Nucleus accumbens (tissue), 56 donors: ENCODE data around the gene SDE2.
"Not testable (repeated sequence)": the region's sequence is repeated elsewhere in the genome, so short reads cannot be mapped to it uniquely, and the experiment has no call there.

ENCODE experiments used
- DNase-seq, 56 donors: peaks; one replicate each; lab custom pipeline; 2025; lab: John Stamatoyannopoulos, UW

The SDE2 gene

GRCh38 chr1:226007126-226007892 is 8.2 kb upstream of the SDE2 start:
- not testable (repeated sequence) for DNase-seq

GRCh38 chr1:226006686-226007085 is 7.5 kb upstream of the SDE2 start:
- no peak for DNase-seq

- DNase-seq, result no peak
Observed at GRCh38 chr1:226004396-226004795, 5.3 kb upstream of the SDE2 start.

- DNase-seq, result no peak
Observed at GRCh38 chr1:226003502-226004170, 4.5 kb upstream of the SDE2 start.

GRCh38 chr1:226002667-226003501 is 3.7 kb upstream of the SDE2 start:
- DNase-seq, result peak in 24 of 56 donors; percentile 3 to 57 (median 21)

GRCh38 chr1:226001963-226002666 is 3.0 kb upstream of the SDE2 start:
- DNase-seq, result peak in 41 of 56 donors; percentile 3 to 81 (median 36)

- DNase-seq, result no peak
Observed at GRCh38 chr1:226001088-226001487, 1.9 kb upstream of the SDE2 start.

- DNase-seq, result not testable (repeated sequence)
Observed at GRCh38 chr1:226000493-226001081, 1.4 kb upstream of the SDE2 start.

GRCh38 chr1:225999912-226000337 is 782 bp upstream of the SDE2 start:
- peak in 3 of 56 donors; percentile 58 to 62 (median 61) for DNase-seq

GRCh38 chr1:225998560-225999226 is 450 bp downstream of the SDE2 start:
- DNase-seq, result no peak

GRCh38 chr1:225996946-225997545 is 2.1 kb downstream of the SDE2 start:
- DNase-seq, result no peak

GRCh38 chr1:225995919-225996864 is 3.0 kb downstream of the SDE2 start:
- DNase-seq, result no peak

- no peak for DNase-seq
Observed at GRCh38 chr1:225990705-225991464, 8.3 kb downstream of the SDE2 start.

GRCh38 chr1:225987491-225988316 is 11.4 kb downstream of the SDE2 start:
- DNase-seq, result no peak

- DNase-seq, result no peak
Observed at GRCh38 chr1:225981714-225982113, 17.4 kb downstream of the SDE2 start.
